ENCODE data around the gene FNBP1.

FNBP1 gene

DNA sequence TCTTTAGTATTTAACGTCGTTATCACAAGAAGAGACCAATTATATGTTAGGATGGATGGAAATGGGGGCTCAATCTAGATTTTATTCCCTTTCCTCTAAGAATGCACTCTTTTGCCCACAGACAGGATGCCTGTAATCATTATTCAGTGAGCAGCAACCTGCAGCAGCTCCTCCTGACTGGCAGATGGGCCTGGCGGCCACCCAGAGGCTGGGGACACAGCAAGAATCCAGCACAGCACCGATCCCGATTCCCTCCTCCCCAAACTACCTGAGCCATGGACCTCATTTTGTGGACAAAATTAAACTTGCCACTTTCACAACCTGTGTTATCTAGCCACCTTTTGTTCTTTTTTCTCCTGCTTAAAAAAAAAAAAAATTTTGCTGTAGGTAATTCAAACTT is 106.8 kb downstream of the FNBP1 start:
- no peak for TF ChIP-seq CTCF (IDR thresholded peaks at IDR 0.05)
- peak overlapping the region in 1 of 2 donors; percentile 84 for H3K27ac ChIP-seq
- no peak for DNase-seq (ENCODE audit: low spot score)
- H3K4me3 ChIP-seq, result no peak overlapping the region

DNA sequence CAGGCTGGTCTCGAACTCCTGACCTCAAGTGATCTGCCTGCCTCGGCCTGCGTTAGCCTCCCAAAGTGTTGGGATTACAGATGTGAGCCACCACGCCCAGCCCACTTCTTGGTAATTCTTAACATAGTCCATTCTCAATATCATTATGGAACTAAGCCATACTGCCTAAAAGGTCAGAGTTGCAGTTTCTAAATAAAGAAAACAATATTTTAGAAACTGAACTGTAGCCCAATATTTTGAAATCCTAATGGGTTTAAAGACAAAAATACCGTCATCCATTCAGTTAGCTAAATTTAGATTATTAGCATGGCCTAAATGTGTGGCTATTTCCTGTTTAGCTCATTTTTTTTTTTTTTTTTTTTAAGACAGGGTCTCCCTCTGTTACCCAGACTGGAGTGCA is 108.2 kb downstream of the FNBP1 start:
- DNase-seq (ENCODE audit: low spot score), result no peak
- no peak for TF ChIP-seq CTCF (IDR thresholded peaks at IDR 0.05)
- Histone ChIP-seq H3K27ac (peak overlapping the region; percentile 38 to 84), H3K4me3 (no peak overlapping the region)

DNA sequence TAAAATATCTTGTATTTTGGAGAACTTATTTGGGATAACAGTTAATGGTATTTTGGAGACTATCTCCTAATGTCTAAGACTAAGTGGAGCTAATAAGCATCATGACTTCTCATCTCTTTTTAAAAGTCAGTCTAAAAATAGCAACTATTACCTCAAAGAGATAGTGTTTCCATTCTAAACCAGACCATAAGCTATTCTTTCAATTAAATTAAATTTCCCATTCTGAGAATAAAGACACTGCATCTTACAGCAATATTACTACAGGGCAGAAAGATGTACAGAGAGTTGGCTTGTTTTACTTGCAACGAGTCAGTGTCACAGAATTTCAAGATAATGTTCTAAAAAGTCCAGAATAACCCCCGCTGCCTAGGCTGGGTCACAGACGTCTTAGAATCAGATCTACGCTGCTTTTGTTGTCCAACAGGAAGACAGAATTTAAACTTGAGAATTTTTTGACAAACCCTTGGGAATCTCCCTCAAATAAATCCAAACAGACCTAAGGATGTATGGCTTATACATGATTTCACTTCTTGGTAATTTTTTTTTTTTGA is 108.9 kb downstream of the FNBP1 start:
- Histone ChIP-seq H3K4me3 (no peak overlapping the region), H3K27ac (peak overlapping the region; percentile 38 to 84)
- TF ChIP-seq CTCF (IDR thresholded peaks at IDR 0.05), result no peak
- no peak for DNase-seq (ENCODE audit: low spot score)

DNA sequence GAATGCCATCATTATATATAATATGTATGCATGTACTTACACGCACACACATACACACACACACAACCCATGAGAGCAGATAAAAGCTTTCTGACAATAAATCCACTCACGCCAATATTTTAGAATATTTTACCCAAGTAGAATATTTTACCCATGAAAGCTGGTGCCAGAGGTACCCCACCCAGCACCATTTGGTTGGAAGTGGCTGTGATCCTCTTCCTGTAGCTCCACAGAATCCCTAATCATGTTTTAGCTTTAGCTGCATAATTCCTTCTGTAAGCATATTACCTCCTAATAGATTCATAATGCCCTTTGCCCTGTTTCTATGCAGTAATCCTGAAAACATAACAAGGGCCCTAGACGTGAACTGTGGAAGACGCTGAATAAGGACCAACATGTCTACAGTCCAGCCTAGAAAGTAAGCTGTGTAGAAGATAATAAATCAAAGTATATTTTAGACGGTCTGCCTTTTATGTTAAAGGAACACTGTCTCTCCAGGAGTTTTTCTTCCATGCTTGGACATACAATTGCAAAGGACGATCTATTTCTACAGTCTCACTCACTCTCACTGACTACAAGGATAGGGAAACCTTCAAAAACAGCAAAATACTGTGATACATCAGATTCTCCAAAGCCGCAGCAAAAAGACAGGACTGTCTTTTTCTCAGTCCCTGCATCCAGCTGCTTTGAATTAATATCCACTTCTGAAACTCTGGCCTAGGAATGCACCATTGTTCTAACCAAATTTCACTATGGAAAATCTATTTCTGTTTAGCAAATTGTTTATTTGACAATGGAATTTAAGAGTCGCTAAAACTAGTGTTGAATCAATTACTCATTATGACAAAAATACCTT is 109.6 kb downstream of the FNBP1 start:
- no peak overlapping the region for H3K4me3 ChIP-seq
- DNase-seq (ENCODE audit: low spot score), result no peak
- H3K27ac ChIP-seq, result peak overlapping the region; percentile 38 to 84
- TF ChIP-seq CTCF (IDR thresholded peaks at IDR 0.05), result no peak

DNA sequence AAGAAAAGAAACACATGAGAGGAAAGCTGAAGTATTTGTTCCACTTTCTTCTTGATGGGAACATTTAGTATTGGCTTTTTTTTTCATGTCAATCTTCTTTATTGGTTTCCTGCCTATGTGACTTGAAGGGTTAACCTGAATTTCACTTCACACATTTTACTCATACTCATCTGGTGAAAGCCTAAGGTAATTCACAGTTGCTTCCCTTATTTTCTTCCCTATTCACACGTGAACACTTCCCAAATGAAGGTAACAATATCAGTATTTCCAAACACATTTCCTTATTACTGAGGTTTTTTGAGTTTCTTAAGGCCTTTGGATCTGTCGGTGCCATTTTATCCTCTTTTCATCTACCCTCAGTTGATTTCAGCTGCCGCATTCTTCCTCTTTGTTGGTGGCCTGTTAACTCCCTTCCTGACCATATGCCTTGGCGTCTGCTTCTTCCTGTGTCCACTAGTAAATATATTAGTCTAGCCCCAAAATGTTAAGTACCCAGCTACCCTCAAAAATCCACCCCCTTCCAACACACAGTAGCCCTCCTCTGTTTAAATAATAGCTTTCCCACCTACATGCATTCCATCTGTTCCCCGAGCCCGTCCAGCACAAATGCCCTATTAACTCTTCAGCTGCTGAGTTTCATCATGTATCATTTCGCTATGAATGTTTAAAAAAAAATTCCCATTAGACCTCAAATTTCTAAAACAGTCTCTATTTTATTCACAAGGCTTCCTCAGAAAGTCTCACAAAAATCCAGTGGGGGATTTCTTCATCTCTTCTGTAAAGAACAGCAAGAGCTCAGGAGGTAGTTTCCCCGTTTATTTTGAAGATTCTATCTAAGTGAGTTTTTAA is 110.5 kb downstream of the FNBP1 start:
- DNase-seq (ENCODE audit: low spot score), result no peak
- Histone ChIP-seq H3K27ac (peak overlapping the region; percentile 38 to 84), H3K4me3 (peak overlapping the region; percentile 42)
- no peak for TF ChIP-seq CTCF (IDR thresholded peaks at IDR 0.05)

DNA sequence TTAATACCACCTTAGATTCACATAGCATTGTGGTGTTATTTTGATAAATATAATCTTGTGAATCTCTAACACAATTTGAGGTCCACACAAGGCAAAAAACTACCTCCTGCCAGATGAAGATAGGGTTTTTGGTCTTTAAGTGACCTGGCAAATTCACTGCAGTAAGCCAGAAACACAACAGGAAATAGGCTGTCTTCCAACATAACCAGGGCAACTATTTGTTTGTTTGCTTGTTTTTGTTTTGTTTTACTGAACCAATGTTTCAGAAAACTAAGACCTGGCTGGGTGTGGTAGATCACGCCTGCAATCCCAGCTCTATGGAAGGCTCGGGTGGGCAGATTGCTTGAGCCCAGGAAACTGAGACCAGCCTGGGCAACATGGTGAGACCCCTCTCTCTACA is 112.2 kb downstream of the FNBP1 start:
- Histone ChIP-seq H3K27ac (peak overlapping the region in 1 of 2 donors; percentile 60), H3K4me3 (no peak overlapping the region)
- no peak for DNase-seq (ENCODE audit: low spot score)
- TF ChIP-seq CTCF (IDR thresholded peaks at IDR 0.05), result no peak

Measured in coronary artery (tissue), 2 donors.